GM18951 (cell line): ENCODE data around the gene SLC35B4.

ENCODE experiments used
- POLR2A ChIP-seq: IDR thresholded peaks from 4 replicates; pipeline ENCODE4 v1.6.1; 2011; ENCODE audit warnings: mild to moderate bottlenecking; ENCODE audit not compliant: insufficient read length, insufficient read depth; ENCODE audit errors: extremely low read depth
- in situ Hi-C: fragments of 300-500 bp; cut with MboI; formaldehyde crosslinking; loops from one replicate; pipeline ENCODE4 v1.12.0; 2022; ENCODE audit warnings: low sequenced_read_pairs, mixed read lengths, inconsistent platforms; ENCODE audit not compliant: unreplicated experiment

Gene SLC35B4

GRCh38 chr7:134316539-134317344 lies at the start of gene SLC35B4:
TSS of gene SLC35B4 (minus strand) at chr7:134316930. CDS start at chr7:134316751, 179 bp downstream.
- in situ Hi-C loops: no loop called here
- peak; percentile 66 for TF ChIP-seq POLR2A

- in situ Hi-C loops: no loop called here
- TF ChIP-seq POLR2A: no peak
Observed at GRCh38 chr7:134366481-134366880, 49.8 kb upstream of the SLC35B4 start.

GRCh38 chr7:134365341-134366054 lies 48.8 kb upstream of the SLC35B4 start:
- no peak for TF ChIP-seq POLR2A
- in situ Hi-C loops: no loop called here

GRCh38 chr7:134364619-134365037 lies 47.9 kb upstream of the SLC35B4 start:
- in situ Hi-C loops: no loop called here
- TF ChIP-seq POLR2A: no peak

- no peak for TF ChIP-seq POLR2A
- in situ Hi-C loops: no loop called here
Observed at GRCh38 chr7:134362587-134363483, 46.1 kb upstream of the SLC35B4 start.

GRCh38 chr7:134359787-134360432 lies 43.2 kb upstream of the SLC35B4 start:
- TF ChIP-seq POLR2A: no peak
- in situ Hi-C loops: no loop called here

GRCh38 chr7:134357486-134357885 lies 40.8 kb upstream of the SLC35B4 start:
- TF ChIP-seq POLR2A: no peak
- in situ Hi-C loops: no loop called here

- TF ChIP-seq POLR2A: no peak
- in situ Hi-C loops: no loop called here
Observed at GRCh38 chr7:134356421-134356936, 39.7 kb upstream of the SLC35B4 start.

GRCh38 chr7:134355927-134356326 lies 39.2 kb upstream of the SLC35B4 start:
- in situ Hi-C loops: no loop called here
- no peak for TF ChIP-seq POLR2A

GRCh38 chr7:134355004-134355525 lies 38.3 kb upstream of the SLC35B4 start:
- in situ Hi-C loops: no loop called here
- TF ChIP-seq POLR2A: no peak

GRCh38 chr7:134353411-134353810 lies 36.7 kb upstream of the SLC35B4 start:
- no peak for TF ChIP-seq POLR2A
- in situ Hi-C loops: no loop called here

- no peak for TF ChIP-seq POLR2A
- in situ Hi-C loops: no loop called here
Observed at GRCh38 chr7:134351424-134351823, 34.7 kb upstream of the SLC35B4 start.
